GM04504 (cell line): ENCODE results near the gene CLBA1.
"Not testable (repeated sequence)": the region's sequence is repeated elsewhere in the genome, so short reads cannot be mapped to it uniquely, and the experiment has no call there.

Experiments used
- DNase-seq: peaks from one replicate; pipeline ENCODE4 v3.0.0-alpha.2; 2012; ENCODE audit warnings: low read depth

CLBA1 gene

GRCh38 chr14:105023144-105023543, 37.6 kb downstream of the CLBA1 start:
- DNase-seq: no peak

GRCh38 chr14:105023791-105024480, 38.3 kb downstream of the CLBA1 start:
- DNase-seq: no peak

DNA sequence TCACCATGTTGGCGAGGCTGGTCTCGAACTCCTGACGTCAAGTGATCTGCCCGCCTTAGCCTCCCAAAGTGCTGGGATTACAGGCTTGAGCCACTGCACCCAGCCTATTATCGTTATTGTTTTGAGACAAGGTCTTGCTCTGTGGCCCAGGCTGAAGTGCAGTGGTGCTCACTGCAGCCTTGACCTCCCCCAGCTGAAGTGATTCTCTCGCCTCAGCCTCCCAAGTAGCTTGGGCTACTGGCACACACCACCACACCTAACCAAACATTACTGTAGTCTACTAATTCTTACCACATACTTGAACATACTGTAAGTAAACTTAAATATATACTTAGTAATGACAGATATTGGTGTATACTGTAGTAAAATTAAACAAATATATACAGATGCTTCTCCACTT, 39.8 kb downstream of the CLBA1 start:
- no peak for DNase-seq

GRCh38 chr14:105026033-105026785, 40.6 kb downstream of the CLBA1 start:
- no peak for DNase-seq

DNA sequence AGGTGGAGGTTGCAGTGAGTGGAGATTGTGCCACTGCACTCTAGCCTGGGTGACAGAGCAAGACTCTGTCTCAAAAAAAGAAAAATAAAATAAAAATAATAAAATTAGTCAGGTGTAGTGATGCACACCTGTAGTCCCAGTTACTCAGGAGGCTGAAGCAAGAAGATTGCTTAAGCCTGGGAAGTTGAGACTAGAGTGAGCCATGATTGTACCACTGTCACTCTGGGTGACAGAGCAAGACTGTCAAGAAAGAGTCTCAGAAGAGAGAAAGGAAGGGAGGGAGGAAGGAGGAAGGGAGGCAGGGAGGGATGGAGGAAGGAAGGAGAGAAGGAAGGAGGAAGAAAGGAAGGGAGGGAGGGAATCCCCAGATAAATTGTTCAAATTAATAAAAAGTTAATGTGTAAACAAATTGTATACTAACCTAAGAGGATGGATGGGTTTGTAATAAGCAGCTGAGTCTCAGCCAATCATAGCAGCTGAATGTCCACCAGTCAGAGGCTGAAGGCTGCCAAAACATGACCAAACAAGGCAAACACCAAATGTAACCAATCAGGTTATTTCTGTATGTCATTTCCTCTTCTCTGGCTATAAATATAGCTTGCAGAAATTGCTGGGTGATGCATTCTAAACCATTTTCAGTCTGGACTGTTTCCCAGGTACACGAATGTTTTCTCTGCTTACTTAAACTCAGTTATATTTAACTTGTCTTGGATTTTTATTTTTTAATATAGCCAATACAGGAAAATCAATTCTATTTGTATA, 41.4 kb downstream of the CLBA1 start:
- no peak for DNase-seq

DNA sequence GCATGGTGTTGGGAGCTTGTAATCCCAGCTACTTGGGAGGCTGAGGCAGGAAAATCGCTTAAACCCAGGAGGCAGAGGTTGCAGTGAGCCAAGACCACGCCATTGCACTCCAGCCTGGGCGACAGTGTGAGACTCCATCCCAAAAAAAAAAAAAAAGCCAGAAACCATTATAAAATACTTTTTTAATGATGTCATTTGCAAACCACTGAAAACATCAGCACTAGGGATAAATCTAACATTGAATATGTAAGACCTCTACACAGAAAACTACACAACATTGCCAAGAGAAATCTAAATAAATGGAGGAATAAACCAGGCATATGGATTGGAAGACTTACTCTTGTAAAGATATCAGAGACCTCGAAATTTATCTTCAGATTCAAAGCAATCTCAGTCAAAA, 42.1 kb downstream of the CLBA1 start:
- not testable (repeated sequence) for DNase-seq

GRCh38 chr14:105028251-105028927, 42.8 kb downstream of the CLBA1 start:
- no peak for DNase-seq

- no peak for DNase-seq
Observed at GRCh38 chr14:105029402-105029801, 43.8 kb downstream of the CLBA1 start.

GRCh38 chr14:105030194-105030593, 44.6 kb downstream of the CLBA1 start:
- DNase-seq: no peak

DNA sequence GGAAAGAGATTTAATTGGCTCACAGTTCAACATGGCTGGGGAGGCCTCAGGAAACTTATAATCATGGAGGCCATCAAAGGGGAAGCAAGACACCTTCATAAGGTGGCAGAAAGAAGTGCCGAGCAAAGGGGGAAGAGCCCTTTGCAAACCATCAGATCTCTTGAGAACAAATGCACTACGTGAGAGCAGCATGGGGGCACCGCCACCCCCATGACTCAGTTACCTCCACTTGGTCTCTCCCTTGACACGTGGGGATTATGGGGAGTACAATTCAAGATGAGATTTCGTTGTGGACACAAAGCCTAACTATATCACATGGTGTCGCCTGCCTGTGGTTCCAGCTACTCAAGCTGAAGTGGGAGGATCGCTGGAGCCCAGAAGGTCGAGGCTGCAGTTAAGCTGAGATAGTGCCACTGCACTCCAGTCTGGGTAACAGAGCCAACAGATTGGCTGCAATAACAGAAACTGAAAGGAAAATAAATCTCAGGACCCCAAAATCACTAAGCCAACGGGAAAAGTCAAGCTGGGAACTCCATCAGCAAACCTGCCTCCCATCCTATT, 45.3 kb downstream of the CLBA1 start:
- no peak for DNase-seq

DNA sequence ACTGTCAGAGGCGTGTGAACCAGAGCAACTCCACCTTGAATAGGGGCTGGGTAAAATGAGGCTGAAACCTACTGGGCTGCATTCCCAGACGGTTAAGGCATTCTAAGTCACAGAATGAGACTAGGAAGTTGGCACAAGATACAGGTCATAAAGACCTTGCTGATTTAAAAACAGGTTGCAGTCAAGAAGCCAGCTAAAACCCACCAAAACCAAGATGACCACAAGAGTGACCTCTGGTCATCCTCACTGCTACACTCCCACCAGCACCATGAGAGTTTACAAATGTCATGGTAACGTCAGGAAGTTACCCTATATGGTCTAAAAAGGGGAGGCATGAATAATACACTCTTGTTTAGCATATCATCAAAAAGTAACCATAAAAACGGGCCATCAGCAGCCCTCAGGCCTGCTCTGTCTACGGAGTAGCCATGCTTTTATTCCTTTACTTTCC, 46.9 kb downstream of the CLBA1 start:
- DNase-seq: not testable (repeated sequence)

DNA sequence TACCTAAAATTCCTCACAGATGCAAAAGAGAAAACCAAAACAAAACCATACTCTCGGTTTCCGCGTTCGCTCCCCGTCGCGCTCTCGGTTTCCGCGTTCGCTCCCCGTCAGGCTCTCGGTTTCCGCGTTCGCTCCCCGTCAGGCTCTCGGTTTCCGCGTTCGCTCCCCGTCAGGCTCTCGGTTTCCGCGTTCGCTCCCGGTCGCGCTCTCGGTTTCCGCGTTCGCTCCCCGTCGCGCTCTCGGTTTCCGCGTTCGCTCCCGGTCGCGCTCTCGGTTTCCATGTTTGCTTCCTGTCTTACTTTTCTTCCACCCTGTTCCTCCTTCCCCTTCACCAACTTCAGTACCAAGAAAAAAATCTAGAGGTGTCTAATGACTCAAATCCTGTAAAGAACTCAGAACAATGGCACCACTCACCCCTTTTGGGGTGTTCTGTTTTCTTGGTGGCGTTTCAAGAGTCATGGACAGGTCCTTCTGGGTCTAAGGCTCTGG, 47.9 kb downstream of the CLBA1 start:
- DNase-seq: not testable (repeated sequence)

GRCh38 chr14:105034315-105035039, 48.9 kb downstream of the CLBA1 start:
- DNase-seq: no peak

- DNase-seq: not testable (repeated sequence)
Observed at GRCh38 chr14:105035616-105036015, 50.0 kb downstream of the CLBA1 start.

DNA sequence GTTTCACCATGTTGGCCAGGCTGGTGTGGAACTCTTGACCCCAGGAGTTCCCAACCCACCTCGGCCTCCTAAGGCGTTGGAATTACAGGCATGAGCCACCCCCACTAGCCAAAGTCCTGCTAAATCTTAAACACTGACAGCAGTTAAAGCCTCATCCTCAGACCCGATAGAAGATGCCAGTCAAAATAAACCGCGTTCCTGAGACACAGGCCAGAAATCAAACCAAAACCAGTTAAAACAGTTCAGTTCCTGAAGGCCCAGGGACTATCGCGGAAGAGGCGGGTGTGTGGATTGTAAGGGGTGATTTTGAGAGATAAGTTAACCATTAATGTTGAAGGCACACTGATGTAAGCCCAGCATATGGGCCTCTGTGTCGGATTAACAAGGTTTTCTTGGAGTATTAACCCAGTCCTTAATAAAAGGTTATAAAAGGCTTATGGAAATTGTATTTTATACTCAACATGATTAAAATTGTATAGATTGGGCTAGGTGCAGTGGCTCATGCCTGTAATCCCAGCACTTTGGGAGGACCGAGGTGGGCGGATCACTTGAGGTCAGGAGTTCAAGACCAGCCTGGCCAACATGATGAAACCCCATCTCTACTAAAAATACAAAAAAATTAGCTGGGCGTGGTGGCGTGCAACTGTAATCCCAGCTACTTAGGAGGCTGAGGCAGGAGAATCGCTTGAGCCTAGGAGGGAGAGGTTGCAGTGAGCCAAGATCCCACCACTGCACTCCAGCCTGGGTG, 54.0 kb downstream of the CLBA1 start:
- no peak for DNase-seq

DNA sequence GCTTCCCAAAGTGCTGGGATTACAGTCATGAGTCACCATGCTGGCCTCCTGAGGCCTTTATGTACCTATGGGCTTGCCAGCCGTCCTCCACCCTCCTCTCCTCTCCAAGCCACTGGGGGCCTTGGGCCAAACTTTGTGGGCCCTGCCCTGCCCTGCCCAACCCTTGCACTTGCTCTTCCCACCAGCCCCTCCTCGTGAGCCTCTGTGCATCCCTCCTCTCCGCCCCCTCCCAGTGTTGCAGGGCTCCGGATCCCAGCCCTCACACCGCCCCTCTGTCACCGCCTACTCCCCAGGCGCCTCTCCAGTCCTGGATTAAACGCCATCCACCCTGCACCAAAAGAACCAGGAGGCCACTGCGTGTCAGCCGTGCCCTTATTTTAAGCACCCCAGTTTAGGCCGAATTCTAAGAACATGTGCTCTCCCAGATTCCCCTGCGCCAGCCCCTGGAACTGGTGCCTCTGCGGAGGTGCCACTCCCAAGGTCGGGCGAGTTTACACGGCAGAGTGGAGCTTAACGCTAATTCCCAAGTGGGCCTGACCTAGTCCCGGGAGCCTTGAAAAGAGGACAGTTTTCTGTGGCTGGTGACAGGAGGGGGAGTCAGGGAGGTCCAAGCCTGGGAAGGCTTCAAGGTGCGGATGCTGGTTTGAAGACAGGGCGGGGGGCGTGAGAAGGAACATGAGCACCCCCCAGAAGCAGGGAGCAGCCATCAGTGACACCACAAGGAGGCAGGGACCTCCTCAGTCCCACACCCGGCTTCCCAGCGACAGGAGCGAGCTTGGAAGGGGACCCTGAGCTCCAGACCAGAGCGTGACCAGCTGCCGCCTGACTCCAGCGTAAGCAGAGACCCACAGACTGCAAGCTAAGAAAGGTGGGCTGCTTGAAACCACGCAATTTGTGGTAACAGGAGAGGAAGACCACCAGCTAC, 56.5 kb downstream of the CLBA1 start:
- no peak for DNase-seq

GRCh38 chr14:105042813-105043212, 57.2 kb downstream of the CLBA1 start:
- no peak for DNase-seq

DNA sequence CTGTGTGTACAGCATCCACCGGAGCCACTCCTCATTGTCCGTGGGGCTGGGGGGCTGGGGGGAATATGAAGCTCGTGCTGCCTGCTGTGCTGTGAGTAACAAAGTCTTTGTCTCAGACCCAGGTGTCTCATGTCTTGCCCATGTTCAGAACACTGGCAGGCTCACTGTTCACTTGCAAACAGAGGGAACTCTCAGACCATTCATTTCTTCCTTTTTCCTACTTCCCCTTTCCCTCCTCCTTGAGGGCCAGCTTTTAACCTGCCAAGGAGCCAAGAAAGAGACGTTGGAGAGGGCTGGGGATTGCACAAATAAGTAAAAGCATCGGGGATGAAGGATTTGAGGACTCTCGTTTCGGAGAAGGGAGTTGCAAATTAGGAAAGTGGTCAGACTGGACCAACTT, 58.1 kb downstream of the CLBA1 start:
- DNase-seq: no peak
